Endothelial cell of umbilical vein (primary cell): ENCODE data around the gene FGFRL1. TPM values are rescaled to one million over a fixed set of nuclear protein-coding genes. Genes with fewer than 3 reads are reported as not detected.

ENCODE experiments used
- BruUV-seq: library from RNA; stranded (reverse); fragments of 400-500 nt; replicated peaks from 2 replicates; lab custom pipeline; 2021; lab: Mats Ljungman, UMichigan
- CTCF ChIA-PET: fragments of 300-600, 350-600 bp; sonication (Branson Sonifier 250); formaldehyde crosslinking; loops from one replicate; lab custom pipeline; 2021; ENCODE audit warnings: antibody characterized with exemption, inconsistent platforms; lab: Charles Lee
- POLR2A ChIA-PET: fragments of 300-600, 350-600 bp; sonication (Branson Sonifier 250); formaldehyde crosslinking; loops from one replicate; lab custom pipeline; 2021; ENCODE audit warnings: antibody characterized with exemption, inconsistent platforms; lab: Charles Lee
- DNase-seq: peaks from one replicate; pipeline ENCODE4 v3.0.0-alpha.2; 2011; ENCODE audit warnings: low read depth, low spot score
- FAIRE-seq: peaks from 2 replicates; lab custom pipeline; 2011; peaks lifted over from hg19 to GRCh38; lab: Jason Lieb, UNC
- H2AFZ ChIP-seq: 2 replicates; pipeline ENCODE4 v1.6.0; 2012; ENCODE audit warnings: low read depth, low read length, control low read depth, inconsistent platforms
- H3K27ac ChIP-seq: 2 replicates; pipeline ENCODE4 v1.5.1; 2011; ENCODE audit warnings: low read depth, mild to moderate bottlenecking, control low read depth, low read length, moderate library complexity; ENCODE audit not compliant: insufficient read depth
- H3K27me3 ChIP-seq, 2 experiments: 2 replicates each; pipeline versions ENCODE4 v1.6.0 to v1.6.1; 2011; ENCODE audit warnings: low read length in 2 of 2, mixed read lengths in 1 of 2; ENCODE audit not compliant: control insufficient read depth in 2 of 2, insufficient read depth in 2 of 2
- H3K36me3 ChIP-seq, 2 experiments: 2 replicates in 1 of 2; 3 replicates in 1 of 2; pipeline ENCODE4 v1.5.1; 2011; ENCODE audit warnings: low read length in 2 of 2, mild to moderate bottlenecking in 1 of 2, moderate library complexity in 1 of 2; ENCODE audit not compliant: control insufficient read depth in 2 of 2, insufficient read depth in 2 of 2; ENCODE audit errors: extremely low read depth in 1 of 2
- H3K4me1 ChIP-seq: 3 replicates; pipeline ENCODE4 v1.5.1; 2011; ENCODE audit warnings: mild to moderate bottlenecking, low read length; ENCODE audit not compliant: control insufficient read depth, insufficient read depth; ENCODE audit errors: extremely low read depth
- H3K4me2 ChIP-seq: 2 replicates; pipeline ENCODE4 v1.6.1; 2011; ENCODE audit warnings: low read length, control low read depth, mixed read lengths; ENCODE audit not compliant: insufficient read depth
- H3K4me3 ChIP-seq, 3 experiments: fragments of 200-600 bp in 1 of 3; sonication (generic), shearing (Covaris generic) in 1 of 3; replicated peaks in 1 of 3; 2 replicates each; pipeline ENCODE4 v1.5.1; 2011 to 2016; ENCODE audit warnings: control low read depth in 3 of 3, low read length in 3 of 3, mild to moderate bottlenecking in 2 of 3, inconsistent platforms in 1 of 3, low read depth in 1 of 3, moderate library complexity in 1 of 3; ENCODE audit not compliant: insufficient read depth in 1 of 3
- H3K79me2 ChIP-seq: 2 replicates; pipeline ENCODE4 v1.6.0; 2012; ENCODE audit warnings: low read length, inconsistent platforms; ENCODE audit not compliant: control insufficient read depth, insufficient read depth
- H3K9ac ChIP-seq: replicated peaks from 2 replicates; pipeline ENCODE3; 2011; ENCODE audit warnings: low read length, control low read depth; ENCODE audit not compliant: insufficient read depth; ENCODE audit errors: extremely low read depth
- H3K9me1 ChIP-seq: replicated peaks from 3 replicates; pipeline ENCODE4 v1.6.0; 2011; ENCODE audit warnings: mild to moderate bottlenecking, low read length; ENCODE audit not compliant: control insufficient read depth, insufficient read depth; ENCODE audit errors: extremely low read depth
- H3K9me3 ChIP-seq: replicated peaks from 2 replicates; pipeline ENCODE4 v1.5.1; 2012; ENCODE audit warnings: low read length, inconsistent platforms; ENCODE audit not compliant: control insufficient read depth, insufficient read depth
- H4K20me1 ChIP-seq: replicated peaks from 2 replicates; pipeline ENCODE3; 2011; ENCODE audit warnings: mild to moderate bottlenecking, low read length; ENCODE audit not compliant: control insufficient read depth, insufficient read depth; ENCODE audit errors: extremely low read depth
- CTCF ChIP-seq, 2 donors: IDR thresholded peaks; 1 replicate in 1 of 2; 2 replicates in 1 of 2; pipeline ENCODE4 v1.5.1; 2011; ENCODE audit warnings: low read length in 2 of 2, mild to moderate bottlenecking in 2 of 2, moderate library complexity in 2 of 2, control low read depth in 1 of 2, inconsistent platforms in 1 of 2, low read depth in 1 of 2; ENCODE audit not compliant: insufficient read depth in 1 of 2; ENCODE audit errors: extremely low read depth in 1 of 2
- EZH2 ChIP-seq: IDR thresholded peaks from 2 replicates; pipeline ENCODE4 v1.6.1; 2012; ENCODE audit warnings: borderline replicate concordance, low read depth, mild to moderate bottlenecking, moderate library complexity, low read length, inconsistent platforms; ENCODE audit not compliant: severe bottlenecking
- FOS ChIP-seq: IDR thresholded peaks from 2 replicates; pipeline ENCODE4 v1.6.1; 2011; ENCODE audit warnings: mild to moderate bottlenecking, low read length, moderate library complexity, borderline replicate concordance; ENCODE audit not compliant: insufficient read depth
- GATA2 ChIP-seq: IDR thresholded peaks from 2 replicates; pipeline ENCODE4 v1.7.0; 2011; ENCODE audit warnings: low read depth, mild to moderate bottlenecking, moderate library complexity, mixed read lengths, low read length; ENCODE audit not compliant: insufficient read length, insufficient read depth
- JUN ChIP-seq: IDR thresholded peaks from 2 replicates; pipeline ENCODE4 v1.6.1; 2011; ENCODE audit warnings: borderline replicate concordance, low read depth; ENCODE audit not compliant: insufficient read length, insufficient read depth
- MAX ChIP-seq: IDR thresholded peaks from 2 replicates; pipeline ENCODE4 v1.6.1; 2011; ENCODE audit not compliant: insufficient read depth, insufficient read length
- MYC ChIP-seq: IDR thresholded peaks from one replicate; pipeline ENCODE4 v1.6.1; 2011; ENCODE audit warnings: mild to moderate bottlenecking, low read depth, low read length
- POLR2A ChIP-seq: IDR thresholded peaks from 2 replicates; pipeline ENCODE4 v1.6.1; 2012; ENCODE audit warnings: low read depth, mild to moderate bottlenecking, control low read depth, low read length
- POLR2AphosphoS5 ChIP-seq: IDR thresholded peaks from 2 replicates; pipeline ENCODE4 v1.6.1; 2012; ENCODE audit warnings: low read depth, mild to moderate bottlenecking, control low read depth, low read length, moderate library complexity; ENCODE audit not compliant: insufficient read depth
- dilution Hi-C: fragments of 300-500 bp; cut with MboI; formaldehyde crosslinking; loops from one replicate; pipeline ENCODE4 v1.15.0; 2019; ENCODE audit warnings: low sequenced_read_pairs; ENCODE audit not compliant: extremely low pct_ligation_motif_present
- intact Hi-C: fragments of 100-400 bp; cut with micrococcal nuclease; formaldehyde crosslinking; loops from one replicate; pipeline ENCODE4 v1.10.0; 2022
- polyA plus RNA-seq, 4 experiments: library from polyadenylated mRNA; depleted of rRNA in 3 of 4; stranded (reverse) in 3 of 4; unstranded in 1 of 4; fragments of >200 nt; gene quantifications; 2 replicates each; pipeline versions ENCODE4 v1.2.1 to v1.2.3, GENCODE V29; 2011 to 2012; ENCODE audit warnings: missing spikeins in 1 of 4
- total RNA-seq: library from RNA; stranded (reverse); gene quantifications from 2 replicates; pipeline ENCODE4 v1.2.3, GENCODE V29; 2021

The FGFRL1 gene
- total and polyA plus RNA-seq, 2 donors (not counting 3 experiments of a cell fraction or from before 2014, with no cell fraction given): 33.3 to 74.6 TPM

DNA sequence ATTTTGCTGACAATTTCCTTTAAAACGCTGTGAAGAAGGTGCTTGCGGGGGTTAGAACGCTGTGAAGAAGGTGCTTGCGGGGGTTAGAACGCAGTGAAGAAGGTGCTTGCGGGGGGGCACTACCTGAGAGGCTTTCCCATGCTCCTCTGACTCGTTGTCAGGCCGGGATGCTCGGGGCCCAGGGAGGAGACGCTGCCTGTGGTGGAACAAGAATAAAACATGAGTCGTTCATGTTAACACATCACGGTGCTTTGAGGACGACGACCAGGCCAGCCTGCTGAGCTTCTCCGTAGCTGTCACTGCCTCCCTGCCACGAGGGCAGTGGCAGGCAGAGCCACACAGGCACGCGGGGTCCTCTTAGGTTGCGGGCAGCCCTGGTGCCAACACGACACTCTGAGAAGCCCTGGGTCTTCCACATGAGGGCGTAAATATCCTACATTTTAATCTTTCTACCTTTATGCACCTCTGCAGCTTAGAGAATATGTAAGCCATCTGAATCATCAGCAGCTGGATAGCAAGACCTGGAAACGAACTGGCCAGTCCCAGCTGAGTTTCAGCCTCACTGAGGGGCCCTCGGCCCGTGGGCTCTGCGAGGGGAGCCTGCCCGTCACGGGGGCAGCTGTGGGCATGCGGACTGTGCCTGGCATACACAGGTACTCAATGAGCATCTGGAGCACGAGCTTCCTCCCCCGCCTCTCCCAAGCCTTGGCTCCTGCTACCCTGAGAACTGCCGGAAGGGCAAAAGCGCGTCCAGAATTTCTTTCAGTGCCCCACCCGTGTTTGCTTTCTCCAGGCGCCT is 47.0 kb downstream of the FGFRL1 start:
- Histone ChIP-seq H3K79me2 (no peaks in the 10 kb centered on the region), H3K9me1 (no peaks in the 10 kb centered on the region), H4K20me1 (no peaks in the 10 kb centered on the region), H3K4me3 (no peak overlapping the region), H3K36me3 (no peaks in the 10 kb centered on the region), H3K9ac (no peak overlapping the region), H3K27ac (no peak overlapping the region), H2AFZ (no peak overlapping the region), H3K9me3 (no peaks in the 10 kb centered on the region), H3K4me1 (no peaks in the 10 kb centered on the region), H3K27me3 (peaks cover 20 to 36% of the 10 kb centered on the region in 2 experiments), H3K4me2 (no peak overlapping the region)
- FAIRE-seq (no peak), DNase-seq (no peak)
- intact Hi-C loops: no loop called here
- TF ChIP-seq POLR2AphosphoS5 (no peak), MAX (no peak), MYC (no peak), POLR2A (no peak), EZH2 (no peak), CTCF (IDR thresholded peaks at IDR 0.05; ENCODE audit: extremely low read depth in 1 of 2, insufficient read depth in 1 of 2, low read depth in 1 of 2, low read length in 2 of 2) (no peak), FOS (no peak), GATA2 (no peak), JUN (no peak)
- dilution Hi-C loops: no loop called here
- no TSS peak for BruUV-seq
- POLR2A ChIA-PET: no interaction called here
- CTCF ChIA-PET: interaction anchor here (1.8 kb wide), 1 partner anchor 11 kb away, joined by 4 read pairs; no protein-coding TSS in a partner anchor
